ENCODE data around the gene LACTB. TPM values are rescaled to one million over a fixed set of nuclear protein-coding genes. Genes with fewer than 3 reads are reported as not detected.

The LACTB gene
- total and polyA plus RNA-seq, 10 of the 15 experiments (the other 5 are each of a cell fraction or from before 2014, with no cell fraction given): 5.0 to 35.3 (median 16.6) TPM

GRCh38 chr15:63145426-63145825, 23.8 kb downstream of the LACTB start:
- 69% methylated on average over 2 of the region's 2 CpGs for WGBS (ENCODE audit: insufficient coverage, insufficient replicate concordance, low lambda C conversion rate, missing lambda C conversion rate)
- Histone ChIP-seq H3K4me2 (ENCODE audit: control insufficient read depth, insufficient read depth) (no peak overlapping the region), H3K27ac (ENCODE audit: control insufficient read depth, insufficient read depth) (no peak overlapping the region), H3K9me3 (replicated peaks; ENCODE audit: control insufficient read depth, insufficient read depth, low read length) (no peaks in the 10 kb centered on the region), H3K27me3 (replicated peaks in 1 of 2; ENCODE audit: control insufficient read depth in 2 of 2, insufficient read depth in 2 of 2, low read length in 1 of 2) (no peaks in the 10 kb centered on the region), H4K20me1 (ENCODE audit: control insufficient read depth, insufficient read depth) (no peaks in the 10 kb centered on the region), H3K4me3 (no peak overlapping the region), H3K36me3 (ENCODE audit: control insufficient read depth in 2 of 2, insufficient read depth in 2 of 2, low read length in 1 of 2) (peaks cover 0 to 3% of the 10 kb centered on the region in 2 experiments; a peak in 2 of 4 replicates), H3K4me1 (ENCODE audit: control insufficient read depth, insufficient read depth, low read length) (no peaks in the 10 kb centered on the region), H3K79me2 (ENCODE audit: control insufficient read depth, insufficient read depth, low read length) (no peaks in the 10 kb centered on the region), H3K9ac (ENCODE audit: control insufficient read depth, insufficient read depth, low read length) (no peak overlapping the region), H2AFZ (ENCODE audit: control insufficient read depth, low read depth, low read length) (no peak overlapping the region)
- ChIA-PET SMC1A (ENCODE audit: uncharacterized antibody, unreplicated experiment) (no interaction called here), RAD21 (ENCODE audit: unreplicated experiment) (no interaction called here), CTCF (no interaction called here), POLR2A (no interaction called here)
- in situ Hi-C loops (cut with MboI): no loop called here
- BruUV-seq (replicated peaks): no TSS peak
- FAIRE-seq (no peak), ATAC-seq (no peak), DNase-seq (ENCODE audit: low read depth, low spot score) (no peak)
- intact Hi-C loops (cut with micrococcal nuclease; ENCODE audit: unreplicated experiment): no loop called here
- no peak for TF ChIP-seq CEBPB (IDR thresholded peaks at IDR 0.05; ENCODE audit: borderline replicate concordance in 1 of 2, low read depth in 2 of 2, low read length in 2 of 2)
- no peak for TF ChIP-seq HCFC1 (IDR thresholded peaks at IDR 0.05; ENCODE audit: low read length)
- TF ChIP-seq MAX (IDR thresholded peaks at IDR 0.05; ENCODE audit: low read depth, low read length): no peak
- no peak for TF ChIP-seq ZNF207 (IDR thresholded peaks at IDR 0.05; ENCODE audit: borderline replicate concordance)
- no peak for TF ChIP-seq POLR2AphosphoS5 (IDR thresholded peaks at IDR 0.05; ENCODE audit: low read length)
- TF ChIP-seq NR2C1 (IDR thresholded peaks at IDR 0.05): no peak
- TF ChIP-seq REST (IDR thresholded peaks at IDR 0.05; ENCODE audit: low read depth, low read length): no peak
- TF ChIP-seq, protein P1, sequence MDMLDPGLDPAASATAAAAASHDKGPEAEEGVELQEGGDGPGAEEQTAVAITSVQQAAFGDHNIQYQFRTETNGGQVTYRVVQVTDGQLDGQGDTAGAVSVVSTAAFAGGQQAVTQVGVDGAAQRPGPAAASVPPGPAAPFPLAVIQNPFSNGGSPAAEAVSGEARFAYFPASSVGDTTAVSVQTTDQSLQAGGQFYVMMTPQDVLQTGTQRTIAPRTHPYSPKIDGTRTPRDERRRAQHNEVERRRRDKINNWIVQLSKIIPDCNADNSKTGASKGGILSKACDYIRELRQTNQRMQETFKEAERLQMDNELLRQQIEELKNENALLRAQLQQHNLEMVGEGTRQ (IDR thresholded peaks at IDR 0.05; ENCODE audit: borderline replicate concordance, low read depth, low read length): no peak
- TF ChIP-seq POU2F2 (IDR thresholded peaks at IDR 0.05; ENCODE audit: borderline replicate concordance, low read depth, low read length): no peak
- TF ChIP-seq E2F8 (IDR thresholded peaks at IDR 0.05; ENCODE audit: low read depth, partially characterized antibody): no peak
- TF ChIP-seq, protein P2, sequence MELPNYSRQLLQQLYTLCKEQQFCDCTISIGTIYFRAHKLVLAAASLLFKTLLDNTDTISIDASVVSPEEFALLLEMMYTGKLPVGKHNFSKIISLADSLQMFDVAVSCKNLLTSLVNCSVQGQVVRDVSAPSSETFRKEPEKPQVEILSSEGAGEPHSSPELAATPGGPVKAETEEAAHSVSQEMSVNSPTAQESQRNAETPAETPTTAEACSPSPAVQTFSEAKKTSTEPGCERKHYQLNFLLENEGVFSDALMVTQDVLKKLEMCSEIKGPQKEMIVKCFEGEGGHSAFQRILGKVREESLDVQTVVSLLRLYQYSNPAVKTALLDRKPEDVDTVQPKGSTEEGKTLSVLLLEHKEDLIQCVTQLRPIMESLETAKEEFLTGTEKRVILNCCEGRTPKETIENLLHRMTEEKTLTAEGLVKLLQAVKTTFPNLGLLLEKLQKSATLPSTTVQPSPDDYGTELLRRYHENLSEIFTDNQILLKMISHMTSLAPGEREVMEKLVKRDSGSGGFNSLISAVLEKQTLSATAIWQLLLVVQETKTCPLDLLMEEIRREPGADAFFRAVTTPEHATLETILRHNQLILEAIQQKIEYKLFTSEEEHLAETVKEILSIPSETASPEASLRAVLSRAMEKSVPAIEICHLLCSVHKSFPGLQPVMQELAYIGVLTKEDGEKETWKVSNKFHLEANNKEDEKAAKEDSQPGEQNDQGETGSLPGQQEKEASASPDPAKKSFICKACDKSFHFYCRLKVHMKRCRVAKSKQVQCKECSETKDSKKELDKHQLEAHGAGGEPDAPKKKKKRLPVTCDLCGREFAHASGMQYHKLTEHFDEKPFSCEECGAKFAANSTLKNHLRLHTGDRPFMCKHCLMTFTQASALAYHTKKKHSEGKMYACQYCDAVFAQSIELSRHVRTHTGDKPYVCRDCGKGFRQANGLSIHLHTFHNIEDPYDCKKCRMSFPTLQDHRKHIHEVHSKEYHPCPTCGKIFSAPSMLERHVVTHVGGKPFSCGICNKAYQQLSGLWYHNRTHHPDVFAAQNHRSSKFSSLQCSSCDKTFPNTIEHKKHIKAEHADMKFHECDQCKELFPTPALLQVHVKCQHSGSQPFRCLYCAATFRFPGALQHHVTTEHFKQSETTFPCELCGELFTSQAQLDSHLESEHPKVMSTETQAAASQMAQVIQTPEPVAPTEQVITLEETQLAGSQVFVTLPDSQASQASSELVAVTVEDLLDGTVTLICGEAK (IDR thresholded peaks at IDR 0.05; ENCODE audit: borderline replicate concordance): no peak
- TF ChIP-seq MTA3 (IDR thresholded peaks at IDR 0.05; ENCODE audit: borderline replicate concordance, low read length): no peak
- TF ChIP-seq PML (IDR thresholded peaks at IDR 0.05; ENCODE audit: low read length): no peak
